Sigmoid colon (tissue), 4 donors: Measurements from ENCODE around the gene ZFR2.

Source experiments
- EP300 ChIP-seq, 4 donors: sonication (generic); formaldehyde crosslinking; IDR thresholded peaks; one replicate each; pipeline ENCODE4 v1.6.1; 2017; ENCODE audit warnings: antibody characterized with exemption in 4 of 4
- POLR2A ChIP-seq, 2 donors: fragments of 450-650 bp; IDR thresholded peaks; one replicate each; pipeline ENCODE4 v1.6.1; 2016; ENCODE audit warnings: antibody characterized with exemption in 2 of 2, mild to moderate bottlenecking in 2 of 2, moderate library complexity in 2 of 2
- POLR2AphosphoS5 ChIP-seq, 4 donors: sonication (generic); formaldehyde crosslinking; IDR thresholded peaks; one replicate each; pipeline ENCODE4 v1.6.1; 2017; ENCODE audit warnings: antibody characterized with exemption in 4 of 4
- TF ChIP-seq, protein P1 (sequence below), 4 experiments: fragments of 450-650 bp in 3 of 4; fragments of 200-600 bp in 1 of 4; IDR thresholded peaks; one replicate each; pipeline ENCODE4 v1.5.1; 2016 to 2019; ENCODE audit warnings: antibody characterized with exemption in 4 of 4, mild to moderate bottlenecking in 3 of 4, moderate library complexity in 2 of 4

DNA sequence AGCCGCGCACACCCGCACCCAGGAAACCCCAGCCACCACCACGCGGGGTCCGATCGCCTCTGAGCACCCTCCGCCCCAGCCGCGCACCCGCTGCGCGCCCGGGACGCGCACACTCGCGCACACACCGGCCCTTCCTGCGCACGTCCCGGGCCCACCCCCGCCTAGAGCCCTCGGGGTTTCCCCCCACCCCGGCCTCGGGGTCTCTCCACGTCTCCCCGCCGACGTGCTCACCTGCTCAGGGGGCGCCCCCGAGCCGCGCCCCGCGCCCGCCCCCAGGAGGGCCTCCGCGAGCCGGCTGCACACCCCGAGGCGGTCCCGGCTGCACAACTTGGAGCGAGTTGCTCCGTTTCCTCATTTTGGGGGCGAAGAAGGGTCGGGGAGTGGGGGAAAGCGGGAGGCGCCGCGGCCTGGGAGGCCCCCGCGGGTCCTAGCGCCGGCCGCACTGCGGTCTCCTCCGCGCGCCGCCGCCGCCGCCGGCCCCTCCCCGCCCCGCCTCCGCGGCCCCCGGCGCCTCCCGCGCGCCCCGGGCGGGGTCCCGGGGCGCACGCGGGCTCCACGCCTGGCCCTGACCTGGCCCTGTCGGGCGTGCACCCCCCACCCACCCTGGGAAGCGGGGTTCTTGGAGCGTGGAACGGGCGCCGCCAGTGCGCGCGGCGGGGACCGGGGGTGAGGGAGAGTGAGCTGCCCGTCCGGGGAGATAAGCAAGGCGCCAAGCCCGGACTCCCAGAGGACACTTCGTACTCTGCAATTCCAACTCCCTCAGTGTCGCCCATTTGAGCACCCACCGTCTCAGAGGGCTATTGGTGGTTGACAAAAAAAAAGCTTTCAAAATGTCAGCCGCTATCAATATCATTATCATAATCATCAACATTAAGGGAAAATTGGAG lies 82.7 kb downstream of the ZFR2 start, which contains the start of gene MATK:
- TF ChIP-seq POLR2A (IDR thresholded peaks at IDR 0.05) (no peak), POLR2AphosphoS5 (IDR thresholded peaks at IDR 0.05) (no peak), EP300 (IDR thresholded peaks at IDR 0.05) (no peak)
- TF ChIP-seq, protein P1, sequence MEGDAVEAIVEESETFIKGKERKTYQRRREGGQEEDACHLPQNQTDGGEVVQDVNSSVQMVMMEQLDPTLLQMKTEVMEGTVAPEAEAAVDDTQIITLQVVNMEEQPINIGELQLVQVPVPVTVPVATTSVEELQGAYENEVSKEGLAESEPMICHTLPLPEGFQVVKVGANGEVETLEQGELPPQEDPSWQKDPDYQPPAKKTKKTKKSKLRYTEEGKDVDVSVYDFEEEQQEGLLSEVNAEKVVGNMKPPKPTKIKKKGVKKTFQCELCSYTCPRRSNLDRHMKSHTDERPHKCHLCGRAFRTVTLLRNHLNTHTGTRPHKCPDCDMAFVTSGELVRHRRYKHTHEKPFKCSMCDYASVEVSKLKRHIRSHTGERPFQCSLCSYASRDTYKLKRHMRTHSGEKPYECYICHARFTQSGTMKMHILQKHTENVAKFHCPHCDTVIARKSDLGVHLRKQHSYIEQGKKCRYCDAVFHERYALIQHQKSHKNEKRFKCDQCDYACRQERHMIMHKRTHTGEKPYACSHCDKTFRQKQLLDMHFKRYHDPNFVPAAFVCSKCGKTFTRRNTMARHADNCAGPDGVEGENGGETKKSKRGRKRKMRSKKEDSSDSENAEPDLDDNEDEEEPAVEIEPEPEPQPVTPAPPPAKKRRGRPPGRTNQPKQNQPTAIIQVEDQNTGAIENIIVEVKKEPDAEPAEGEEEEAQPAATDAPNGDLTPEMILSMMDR (IDR thresholded peaks at IDR 0.05), result no peak
